ENCODE measurements around the gene YBX1.
A peak's percentile ranks its signal among the peaks of the same experiment; 100 is the strongest.
"Not testable (repeated sequence)": the region's sequence is repeated elsewhere in the genome, so short reads cannot be mapped to it uniquely, and the experiment has no call there.

Gene YBX1

GRCh38 chr1:42681741-42682483 lies at the start of gene YBX1:
Gene YBX1, plus strand, starts transcription at chr1:42682418. Its CDS starts 148 bp downstream, at chr1:42682566.
- peak; percentile 97 for DNase-seq

- DNase-seq, result peak; percentile 16
Observed at GRCh38 chr1:42639116-42639515, 43.1 kb upstream of the YBX1 start.

DNA sequence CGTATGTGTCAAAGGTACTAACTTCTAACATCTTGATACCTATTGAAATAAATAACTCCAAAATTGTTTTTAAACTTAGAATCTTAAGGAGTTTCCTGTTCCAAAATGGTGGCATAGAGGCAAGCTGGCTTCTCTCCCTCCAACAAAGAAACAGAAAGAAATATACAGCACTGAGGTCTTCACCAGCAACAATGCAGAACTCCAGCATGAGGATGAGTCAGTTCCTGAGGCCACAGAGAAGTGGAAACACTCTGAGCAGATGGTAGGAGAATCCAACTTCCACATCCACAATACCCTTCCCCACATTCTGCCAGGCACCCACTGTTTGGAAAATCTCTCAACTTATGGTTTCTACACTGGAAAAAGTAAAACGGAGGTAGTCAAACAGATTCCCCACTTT lies 36.2 kb upstream of the YBX1 start:
- DNase-seq, result no peak

DNA sequence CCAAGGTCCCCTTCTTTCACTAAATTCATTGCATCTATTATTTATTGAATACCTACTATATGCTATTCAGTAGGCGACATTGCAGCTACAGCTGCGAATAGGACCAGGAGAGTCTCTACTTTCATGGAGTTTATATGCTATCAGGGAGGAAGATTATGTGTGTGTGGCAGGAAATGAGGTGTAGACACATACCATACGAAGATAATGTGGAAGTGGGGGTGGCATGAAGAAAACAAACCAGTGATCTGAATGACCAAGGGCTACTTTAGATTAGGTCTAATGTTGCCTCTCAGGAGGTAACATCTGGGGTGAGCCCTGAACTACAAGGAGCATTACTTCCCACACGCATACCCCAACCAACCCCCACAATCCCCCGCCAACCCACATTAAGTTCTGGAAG lies 25.0 kb upstream of the YBX1 start:
- peak; percentile 38 for DNase-seq

DNA sequence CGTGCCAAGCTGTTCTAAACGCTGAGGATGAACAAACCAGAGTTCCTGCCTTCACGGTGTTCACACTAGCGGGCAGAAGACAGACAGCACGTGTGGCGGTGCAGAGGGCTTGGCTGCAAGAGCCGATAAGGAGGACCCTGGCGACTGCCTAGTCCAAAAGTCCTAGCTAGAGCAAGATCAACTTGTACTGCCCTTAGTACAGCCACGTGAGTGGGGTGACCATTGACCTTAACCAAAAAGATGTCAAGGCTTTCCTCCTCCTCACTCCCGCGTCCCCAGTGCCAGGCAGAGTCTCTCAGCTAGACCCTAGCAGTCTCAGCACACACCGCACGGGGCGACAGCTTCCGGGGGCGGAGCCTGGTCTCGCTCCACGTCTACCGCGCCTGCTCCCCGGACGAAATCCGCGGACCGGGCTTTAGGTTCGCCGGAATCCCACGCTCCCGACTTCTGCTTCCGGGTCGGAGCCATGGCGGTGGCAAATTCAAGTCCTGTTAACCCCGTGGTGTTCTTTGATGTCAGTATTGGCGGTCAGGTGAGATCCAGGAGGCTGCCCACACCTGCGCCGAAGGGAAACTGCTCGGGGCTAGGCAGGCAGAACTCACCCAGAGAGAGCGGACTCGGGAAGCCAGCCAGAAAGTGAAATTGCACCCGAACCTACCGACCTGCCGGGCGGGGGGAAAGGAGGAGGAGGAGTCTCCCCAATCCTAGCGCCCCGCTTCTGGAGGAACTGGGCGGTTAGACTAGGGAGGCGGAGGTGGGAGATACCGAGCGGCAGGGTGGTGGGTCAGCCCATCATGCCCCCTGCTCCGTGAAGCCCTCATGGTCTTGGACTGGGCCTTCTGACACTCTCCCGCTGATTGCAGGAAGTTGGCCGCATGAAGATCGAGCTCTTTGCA lies 24.0 kb upstream of the YBX1 start, which contains the start of gene PPIH:
PPIH (plus strand) TSS at position 443 of the 896 bp plus-strand sequence; CDS start at position 467, 24 bp downstream.
- peak; percentile 90 for DNase-seq

GRCh38 chr1:42658877-42659337 lies 23.3 kb upstream of the YBX1 start:
- DNase-seq, result no peak

GRCh38 chr1:42660907-42661500 lies 21.2 kb upstream of the YBX1 start:
- no peak for DNase-seq

GRCh38 chr1:42669936-42670335 lies 12.3 kb upstream of the YBX1 start:
- no peak for DNase-seq

GRCh38 chr1:42670425-42670824 lies 11.8 kb upstream of the YBX1 start:
- DNase-seq, result no peak

DNA sequence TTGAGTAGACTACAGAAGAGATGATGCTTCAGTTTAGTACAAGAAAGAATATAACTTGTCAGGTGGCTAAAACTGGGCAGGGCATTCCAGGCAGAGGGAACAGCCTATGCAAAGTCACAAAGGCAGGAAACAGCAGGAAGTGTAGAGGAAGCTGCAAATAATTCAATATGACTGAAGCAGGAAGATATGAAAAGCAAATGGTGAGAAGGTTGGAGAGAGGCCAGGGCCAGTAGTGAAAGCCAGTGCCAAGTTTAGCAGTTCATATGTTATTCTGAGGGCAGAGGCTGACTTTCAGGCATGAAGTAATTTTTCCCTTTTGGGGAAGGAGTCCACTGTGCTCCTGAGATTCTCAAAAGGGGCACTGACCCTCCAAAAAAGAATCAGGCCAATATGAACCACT lies 8.0 kb upstream of the YBX1 start:
- no peak for DNase-seq

GRCh38 chr1:42674682-42675081 lies 7.5 kb upstream of the YBX1 start:
- DNase-seq, result no peak

DNA sequence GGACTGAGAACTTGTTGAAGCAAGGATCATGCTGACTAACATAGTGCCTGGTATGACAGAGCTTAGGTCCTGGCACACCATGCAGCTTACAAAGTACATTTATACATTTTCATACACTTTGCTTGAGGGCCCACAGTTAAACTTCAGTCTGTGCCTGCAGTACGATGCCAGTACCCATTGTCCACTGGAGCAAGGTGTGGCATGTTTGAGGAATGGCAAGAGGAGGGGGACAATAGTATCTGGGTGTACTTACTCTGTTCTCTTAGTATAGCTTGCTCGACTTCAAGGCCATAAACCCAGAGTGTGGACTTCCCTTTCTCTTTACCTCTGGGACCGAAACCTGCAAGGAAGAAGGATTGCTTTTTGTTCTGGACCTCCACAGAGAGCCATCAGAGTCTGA lies 6.8 kb upstream of the YBX1 start:
- DNase-seq, result no peak

- no peak for DNase-seq
Observed at GRCh38 chr1:42676534-42677087, 5.6 kb upstream of the YBX1 start.

DNA sequence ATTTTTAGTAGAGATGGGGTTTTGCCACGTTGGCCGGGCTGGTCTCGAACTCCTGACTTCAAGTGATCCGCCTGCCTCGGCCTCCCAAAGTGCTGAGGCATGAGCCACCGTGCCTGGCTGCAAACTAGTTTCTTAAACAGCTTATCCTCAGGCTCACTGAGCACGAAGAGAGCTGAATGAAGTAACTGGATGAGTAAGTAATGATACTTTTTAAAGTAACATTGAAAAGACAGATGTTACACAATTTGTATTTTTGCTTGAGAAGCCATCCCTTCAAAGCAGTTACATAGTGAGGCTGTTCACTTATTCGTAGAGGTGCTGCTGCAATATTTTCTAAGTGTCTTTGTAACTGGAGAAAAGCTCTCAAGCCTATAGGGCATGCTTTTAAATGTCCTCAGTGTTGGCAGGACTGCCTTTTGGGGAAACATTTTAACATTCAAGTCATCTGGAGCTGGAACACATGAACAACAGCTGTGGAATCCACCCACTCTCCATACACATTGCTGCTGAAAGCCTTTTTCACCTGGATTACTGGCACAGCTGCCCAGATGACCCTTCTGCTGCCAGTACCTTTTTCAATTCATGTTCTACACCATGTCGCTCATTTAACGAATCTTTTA lies 2.7 kb upstream of the YBX1 start:
- no peak for DNase-seq

DNA sequence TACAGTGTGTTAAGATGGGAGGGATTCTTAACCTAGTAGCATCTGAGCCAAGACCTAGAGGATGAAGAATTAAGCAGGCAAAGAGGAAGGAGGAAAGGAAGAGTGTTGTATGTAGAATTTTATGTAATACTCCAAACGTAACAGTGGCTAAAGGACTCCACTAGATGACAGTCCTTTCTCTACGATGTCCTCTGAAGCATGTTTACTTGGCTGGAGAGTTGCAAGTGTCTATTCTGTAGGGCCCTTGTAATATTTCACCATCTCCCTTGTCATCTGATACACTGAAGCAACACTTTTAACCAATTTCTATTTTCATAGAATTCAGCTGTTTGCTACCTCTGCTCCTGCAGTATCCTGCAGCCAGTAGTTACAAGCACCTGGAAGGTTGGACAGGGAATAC lies 2.2 kb upstream of the YBX1 start:
- no peak for DNase-seq

GRCh38 chr1:42680921-42681683 lies 1.1 kb upstream of the YBX1 start:
- DNase-seq, result no peak

DNA sequence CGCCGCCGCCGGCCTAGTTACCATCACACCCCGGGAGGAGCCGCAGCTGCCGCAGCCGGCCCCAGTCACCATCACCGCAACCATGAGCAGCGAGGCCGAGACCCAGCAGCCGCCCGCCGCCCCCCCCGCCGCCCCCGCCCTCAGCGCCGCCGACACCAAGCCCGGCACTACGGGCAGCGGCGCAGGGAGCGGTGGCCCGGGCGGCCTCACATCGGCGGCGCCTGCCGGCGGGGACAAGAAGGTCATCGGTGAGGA lies 193 bp downstream of the YBX1 start:
- DNase-seq, result not testable (repeated sequence)

DNA sequence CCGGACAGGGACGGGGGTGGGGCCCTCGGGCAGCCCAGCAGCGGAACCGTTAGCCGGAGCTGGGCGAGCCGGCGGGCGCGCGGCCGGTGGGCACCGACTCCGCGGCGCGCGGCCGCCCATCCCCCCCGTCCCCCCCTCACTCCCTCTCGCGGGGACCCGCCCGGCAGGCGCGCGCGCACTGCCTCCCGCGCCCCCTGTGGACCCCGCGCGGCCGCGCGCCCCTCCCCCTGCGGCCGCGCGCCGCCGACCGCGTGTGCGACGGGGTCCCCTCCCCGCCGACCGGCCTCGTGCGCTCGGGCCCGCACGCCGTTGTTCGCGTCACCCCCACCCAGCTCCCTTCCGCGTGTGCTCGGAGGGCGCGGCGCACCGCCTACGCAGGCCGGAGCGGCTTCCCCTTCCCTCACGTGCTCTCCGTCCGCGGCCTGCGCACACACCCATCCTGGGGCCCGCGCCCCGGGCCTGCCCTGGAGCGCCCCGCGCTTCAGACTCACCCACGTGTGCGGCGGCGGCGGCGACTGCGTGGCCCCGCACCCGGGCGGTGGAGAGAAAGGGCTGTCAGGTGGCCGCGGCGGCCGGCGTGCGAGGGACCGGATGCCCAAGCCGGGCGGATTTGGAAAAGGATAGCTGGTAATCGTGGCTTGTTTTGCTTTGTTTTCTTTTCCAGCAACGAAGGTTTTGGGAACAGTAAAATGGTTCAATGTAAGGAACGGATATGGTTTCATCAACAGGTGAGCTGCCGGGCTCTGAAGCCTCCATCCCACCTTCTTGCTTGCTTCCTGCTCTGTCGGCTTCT lies 717 bp downstream of the YBX1 start:
- peak; percentile 67 for DNase-seq

- no peak for DNase-seq
Observed at GRCh38 chr1:42684139-42684538, 1.9 kb downstream of the YBX1 start.

- no peak for DNase-seq
Observed at GRCh38 chr1:42686418-42686817, 4.2 kb downstream of the YBX1 start.

DNA sequence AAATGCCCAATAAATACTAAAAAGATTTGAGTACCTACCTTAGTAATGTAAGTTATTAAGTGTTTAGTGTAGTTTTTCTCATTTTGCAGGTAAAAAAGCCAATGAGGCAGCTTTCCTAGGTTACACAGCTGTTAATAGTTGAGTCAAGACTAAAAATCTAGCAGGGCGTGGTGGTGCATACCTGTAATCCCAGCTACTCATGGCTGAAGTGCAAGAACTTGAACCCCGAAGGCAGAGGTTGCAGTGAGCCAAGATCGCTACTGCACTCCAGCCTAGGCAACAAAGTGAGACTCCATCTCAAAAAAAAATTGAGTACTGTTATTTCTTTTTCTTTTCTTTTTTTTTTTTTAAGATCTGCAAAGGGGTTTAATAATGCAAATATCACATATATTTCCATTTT lies 7.7 kb downstream of the YBX1 start:
- DNase-seq, result no peak

Measured in NCI-H226 (cell line).